Measurements from ENCODE around the gene CFAP46. TPM values are rescaled to one million over a fixed set of nuclear protein-coding genes. Genes with fewer than 3 reads are reported as not detected.

Gene CFAP46
- total RNA-seq, 1 donor from 2014 or later = 1.6 TPM

DNA sequence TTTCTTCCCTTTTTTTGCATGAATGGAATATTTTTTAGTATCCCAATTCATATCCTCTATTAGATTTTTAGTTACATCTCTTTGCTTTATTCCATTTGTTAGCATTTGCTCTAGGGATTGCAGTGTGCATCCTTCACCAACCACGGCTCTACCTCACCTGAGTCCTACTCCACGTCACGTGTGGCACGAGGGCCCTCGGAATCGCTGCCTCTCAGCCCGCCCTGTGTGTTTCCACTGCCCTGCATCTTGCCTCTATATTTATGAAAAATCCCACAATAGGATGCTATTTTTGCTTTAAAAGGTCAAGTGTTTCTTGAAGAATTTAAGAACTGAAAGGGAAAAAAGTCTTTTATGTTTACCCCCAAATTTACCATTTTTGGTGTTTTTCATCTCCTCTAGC is 41.0 kb downstream of the CFAP46 start:
- peaks cover 4% of the 10 kb centered on the region for H3K27me3 Mint-ChIP-seq (ENCODE audit: insufficient read depth, low read depth)
- no peaks in the 10 kb centered on the region for H3K36me3 ChIP-seq
- no peaks in the 10 kb centered on the region for H3K79me2 ChIP-seq (ENCODE audit: low read depth)
- H3K4me3 ChIP-seq = no peak overlapping the region
- no peak overlapping the region for H3K4me3 Mint-ChIP-seq
- H2AFZ ChIP-seq (replicated peaks) = no peak overlapping the region
- no peak overlapping the region for H3K27ac Mint-ChIP-seq
- H3F3A ChIP-seq (ENCODE audit: low read depth) = no peaks in the 10 kb centered on the region
- H3K4me2 ChIP-seq = no peak overlapping the region
- no peaks in the 10 kb centered on the region for H3K4me1 Mint-ChIP-seq
- H3K9me3 ChIP-seq (ENCODE audit: low read depth) = no peaks in the 10 kb centered on the region
- H3K27ac ChIP-seq = no peak overlapping the region
- DNase-seq (ENCODE audit: low spot score) = no peak
- peaks cover 23% of the 10 kb centered on the region for H3K9me3 Mint-ChIP-seq
- H3K9ac ChIP-seq = no peak overlapping the region
- no peaks in the 10 kb centered on the region for H3K36me3 Mint-ChIP-seq
- no peaks in the 10 kb centered on the region for H4K20me1 ChIP-seq (ENCODE audit: low read depth)
- H3K27me3 ChIP-seq = no peaks in the 10 kb centered on the region
- no peaks in the 10 kb centered on the region for H3K4me1 ChIP-seq
- TF ChIP-seq EZH2 (IDR thresholded peaks at IDR 0.05) = no peak
- no peak for TF ChIP-seq EZH2phosphoT487 (IDR thresholded peaks at IDR 0.05)
- TF ChIP-seq, protein P1, sequence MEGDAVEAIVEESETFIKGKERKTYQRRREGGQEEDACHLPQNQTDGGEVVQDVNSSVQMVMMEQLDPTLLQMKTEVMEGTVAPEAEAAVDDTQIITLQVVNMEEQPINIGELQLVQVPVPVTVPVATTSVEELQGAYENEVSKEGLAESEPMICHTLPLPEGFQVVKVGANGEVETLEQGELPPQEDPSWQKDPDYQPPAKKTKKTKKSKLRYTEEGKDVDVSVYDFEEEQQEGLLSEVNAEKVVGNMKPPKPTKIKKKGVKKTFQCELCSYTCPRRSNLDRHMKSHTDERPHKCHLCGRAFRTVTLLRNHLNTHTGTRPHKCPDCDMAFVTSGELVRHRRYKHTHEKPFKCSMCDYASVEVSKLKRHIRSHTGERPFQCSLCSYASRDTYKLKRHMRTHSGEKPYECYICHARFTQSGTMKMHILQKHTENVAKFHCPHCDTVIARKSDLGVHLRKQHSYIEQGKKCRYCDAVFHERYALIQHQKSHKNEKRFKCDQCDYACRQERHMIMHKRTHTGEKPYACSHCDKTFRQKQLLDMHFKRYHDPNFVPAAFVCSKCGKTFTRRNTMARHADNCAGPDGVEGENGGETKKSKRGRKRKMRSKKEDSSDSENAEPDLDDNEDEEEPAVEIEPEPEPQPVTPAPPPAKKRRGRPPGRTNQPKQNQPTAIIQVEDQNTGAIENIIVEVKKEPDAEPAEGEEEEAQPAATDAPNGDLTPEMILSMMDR (IDR thresholded peaks at IDR 0.05) = no peak

DNA sequence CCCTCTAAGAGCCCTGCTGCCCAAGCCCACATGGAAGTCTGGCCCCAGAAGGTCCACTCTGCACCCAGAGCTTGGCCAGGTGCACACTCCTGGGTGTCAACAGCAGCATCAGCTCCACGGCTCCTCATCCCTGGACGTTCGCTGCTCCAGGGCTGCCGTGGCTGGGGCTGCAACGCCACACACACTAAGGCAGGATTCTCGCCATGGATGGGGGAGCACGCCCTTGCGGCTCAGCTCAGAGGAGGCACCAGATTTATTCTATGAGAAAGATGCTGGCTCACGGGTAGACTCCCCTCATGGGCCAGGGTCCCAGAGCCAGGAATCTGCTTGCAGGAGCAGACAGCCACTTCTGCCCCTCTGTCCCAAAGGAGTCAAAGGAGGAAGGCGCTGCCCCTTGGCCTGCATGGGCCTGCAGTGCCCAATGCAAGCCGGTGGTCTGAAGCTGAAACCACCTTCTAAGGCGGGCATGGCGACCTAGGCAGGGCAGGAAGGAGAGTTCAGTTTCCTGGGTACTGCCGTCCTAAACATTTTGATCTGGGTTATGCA is 42.1 kb downstream of the CFAP46 start:
- Histone ChIP-seq H3F3A (ENCODE audit: low read depth) (no peaks in the 10 kb centered on the region), H3K9ac (no peak overlapping the region), H3K4me3 (no peak overlapping the region), H3K27me3 (no peaks in the 10 kb centered on the region), H4K20me1 (ENCODE audit: low read depth) (no peaks in the 10 kb centered on the region), H3K4me1 (no peaks in the 10 kb centered on the region), H2AFZ (replicated peaks) (no peak overlapping the region), H3K27ac (no peak overlapping the region), H3K9me3 (ENCODE audit: low read depth) (no peaks in the 10 kb centered on the region), H3K36me3 (no peaks in the 10 kb centered on the region), H3K4me2 (no peak overlapping the region), H3K79me2 (ENCODE audit: low read depth) (no peaks in the 10 kb centered on the region)
- Mint-ChIP-seq H3K27ac (no peak overlapping the region), H3K27me3 (ENCODE audit: insufficient read depth, low read depth) (peaks cover 4% of the 10 kb centered on the region), H3K4me3 (no peak overlapping the region), H3K4me1 (no peaks in the 10 kb centered on the region), H3K36me3 (no peaks in the 10 kb centered on the region), H3K9me3 (peaks cover 21% of the 10 kb centered on the region)
- TF ChIP-seq, protein P1 (IDR thresholded peaks at IDR 0.05) = no peak
- TF ChIP-seq EZH2phosphoT487 (IDR thresholded peaks at IDR 0.05) = no peak
- no peak for TF ChIP-seq EZH2 (IDR thresholded peaks at IDR 0.05)
- no peak for DNase-seq (ENCODE audit: low spot score)

GRCh38 chr10:132899751-132900065 is 42.7 kb downstream of the CFAP46 start:
- no peak overlapping the region for H3K9ac ChIP-seq
- H3K36me3 ChIP-seq = no peaks in the 10 kb centered on the region
- Mint-ChIP-seq H3K27ac (no peak overlapping the region), H3K9me3 (peaks cover 16% of the 10 kb centered on the region), H3K27me3 (ENCODE audit: insufficient read depth, low read depth) (peaks cover 2% of the 10 kb centered on the region), H3K4me1 (no peaks in the 10 kb centered on the region), H3K4me3 (no peak overlapping the region), H3K36me3 (no peaks in the 10 kb centered on the region)
- H3K9me3 ChIP-seq (ENCODE audit: low read depth) = no peaks in the 10 kb centered on the region
- H3F3A ChIP-seq (ENCODE audit: low read depth) = no peaks in the 10 kb centered on the region
- H3K4me3 ChIP-seq = no peak overlapping the region
- H3K4me2 ChIP-seq = no peak overlapping the region
- no peaks in the 10 kb centered on the region for H4K20me1 ChIP-seq (ENCODE audit: low read depth)
- no peaks in the 10 kb centered on the region for H3K79me2 ChIP-seq (ENCODE audit: low read depth)
- no peak for DNase-seq (ENCODE audit: low spot score)
- no peak overlapping the region for H2AFZ ChIP-seq (replicated peaks)
- H3K27me3 ChIP-seq = no peaks in the 10 kb centered on the region
- TF ChIP-seq EZH2phosphoT487 (IDR thresholded peaks at IDR 0.05) (no peak), EZH2 (IDR thresholded peaks at IDR 0.05) (no peak)
- TF ChIP-seq, protein P1 (IDR thresholded peaks at IDR 0.05) = no peak
- H3K27ac ChIP-seq = no peak overlapping the region
- no peaks in the 10 kb centered on the region for H3K4me1 ChIP-seq
